ENCODE results near the gene C2orf72. TPM values are rescaled to one million over a fixed set of nuclear protein-coding genes. Genes with fewer than 3 reads are reported as not detected.

C2orf72 gene
- total RNA-seq, 1 experiment from 2014 or later = not detected

Other genes starting within 250 kb of the C2orf72 start
- gene ITM2C, start 172.6 kb upstream of the C2orf72 start, total RNA-seq (2014; rRNA removed; shearing (Covaris generic)) = 18.1 and 20.9 TPM in 2 replicates
- gene GPR55, start 112.3 kb upstream of the C2orf72 start, total RNA-seq (2014; rRNA removed; shearing (Covaris generic)) = 0.10 TPM in 1 of 2 replicates, not detected in the other
- not detected in 2 replicates for gene SPATA3, start 41.4 kb upstream of the C2orf72 start, total RNA-seq (2014; rRNA removed; shearing (Covaris generic))
- 167 and 170 TPM in 2 replicates for gene PSMD1, start 19.3 kb downstream of the C2orf72 start, total RNA-seq (2014; rRNA removed; shearing (Covaris generic))
- 0.15 and 0.32 TPM in 2 replicates for gene HTR2B, start 87.5 kb downstream of the C2orf72 start, total RNA-seq (2014; rRNA removed; shearing (Covaris generic))
- 16.3 and 19.9 TPM in 2 replicates for gene ARMC9, start 161.1 kb downstream of the C2orf72 start, total RNA-seq (2014; rRNA removed; shearing (Covaris generic))

All from SJCRH30 (cell line).